Fibroblast of pulmonary artery (primary cell): Measurements from ENCODE around the gene SH3TC1.

ENCODE experiments used
- DNase-seq: peaks from one replicate; pipeline ENCODE4 v3.0.0-alpha.2; 2010; ENCODE audit warnings: low read depth
- H3K4me3 ChIP-seq: replicated peaks from 2 replicates; pipeline ENCODE4 v1.5.1; 2011; ENCODE audit warnings: low read depth, mild to moderate bottlenecking, control low read depth, low read length, moderate library complexity
- TF ChIP-seq, protein P1 (sequence below): IDR thresholded peaks from 2 replicates; pipeline ENCODE4 v1.5.1; 2011; ENCODE audit warnings: mild to moderate bottlenecking, control low read depth, low read length, inconsistent platforms; ENCODE audit errors: missing control alignments

Gene SH3TC1

GRCh38 chr4:8163436-8164193 is 35.5 kb upstream of the SH3TC1 start:
- TF ChIP-seq, protein P1, sequence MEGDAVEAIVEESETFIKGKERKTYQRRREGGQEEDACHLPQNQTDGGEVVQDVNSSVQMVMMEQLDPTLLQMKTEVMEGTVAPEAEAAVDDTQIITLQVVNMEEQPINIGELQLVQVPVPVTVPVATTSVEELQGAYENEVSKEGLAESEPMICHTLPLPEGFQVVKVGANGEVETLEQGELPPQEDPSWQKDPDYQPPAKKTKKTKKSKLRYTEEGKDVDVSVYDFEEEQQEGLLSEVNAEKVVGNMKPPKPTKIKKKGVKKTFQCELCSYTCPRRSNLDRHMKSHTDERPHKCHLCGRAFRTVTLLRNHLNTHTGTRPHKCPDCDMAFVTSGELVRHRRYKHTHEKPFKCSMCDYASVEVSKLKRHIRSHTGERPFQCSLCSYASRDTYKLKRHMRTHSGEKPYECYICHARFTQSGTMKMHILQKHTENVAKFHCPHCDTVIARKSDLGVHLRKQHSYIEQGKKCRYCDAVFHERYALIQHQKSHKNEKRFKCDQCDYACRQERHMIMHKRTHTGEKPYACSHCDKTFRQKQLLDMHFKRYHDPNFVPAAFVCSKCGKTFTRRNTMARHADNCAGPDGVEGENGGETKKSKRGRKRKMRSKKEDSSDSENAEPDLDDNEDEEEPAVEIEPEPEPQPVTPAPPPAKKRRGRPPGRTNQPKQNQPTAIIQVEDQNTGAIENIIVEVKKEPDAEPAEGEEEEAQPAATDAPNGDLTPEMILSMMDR: no peak
- no peak overlapping the region for H3K4me3 ChIP-seq
- DNase-seq: no peak

GRCh38 chr4:8164194-8164565 is 34.9 kb upstream of the SH3TC1 start:
- no peak for DNase-seq
- no peak overlapping the region for H3K4me3 ChIP-seq
- TF ChIP-seq, protein P1: no peak

DNA sequence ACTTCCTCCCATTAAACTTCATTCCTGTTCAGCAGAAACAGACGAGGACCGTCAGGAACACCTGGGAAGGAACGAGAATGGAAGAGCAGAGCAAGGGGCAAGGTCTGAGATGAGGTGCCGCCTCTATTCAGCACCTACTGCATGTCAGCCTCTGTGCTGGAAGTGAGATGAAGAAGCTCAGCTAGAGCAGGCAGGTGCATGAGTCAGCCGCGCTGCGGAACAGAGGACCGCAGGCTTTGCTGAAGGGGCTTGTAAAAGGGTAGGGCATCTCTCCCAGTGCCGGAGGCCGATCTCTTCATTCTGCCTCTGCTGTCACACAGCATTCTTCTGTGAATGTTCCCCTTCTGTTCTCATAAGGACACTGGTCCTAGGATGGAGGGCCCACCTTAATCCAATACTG is 34.4 kb upstream of the SH3TC1 start:
- TF ChIP-seq, protein P1: no peak
- DNase-seq: no peak
- no peak overlapping the region for H3K4me3 ChIP-seq

- H3K4me3 ChIP-seq: no peak overlapping the region
- TF ChIP-seq, protein P1: no peak
- DNase-seq: no peak
Observed at GRCh38 chr4:8165374-8165896, 33.7 kb upstream of the SH3TC1 start.

DNA sequence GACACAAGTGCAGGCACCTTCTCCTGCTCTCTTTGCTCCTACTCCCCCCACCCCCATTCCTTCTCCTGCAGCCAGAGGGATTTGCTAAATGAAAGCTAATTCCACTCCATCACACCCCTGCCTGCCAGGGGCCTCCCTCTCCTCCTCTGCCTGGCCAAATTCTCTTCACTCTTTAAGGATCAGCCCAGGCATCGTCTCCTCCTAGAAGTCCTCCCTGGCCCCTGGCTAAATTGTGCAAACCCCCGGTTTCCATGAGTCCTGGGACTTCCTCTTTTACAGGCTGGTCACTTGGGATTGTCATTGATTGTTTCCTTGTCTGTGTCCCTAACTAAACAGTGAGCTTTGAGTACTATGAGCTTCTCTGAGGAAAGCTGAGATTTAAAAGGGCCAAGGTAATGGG is 31.8 kb upstream of the SH3TC1 start:
- TF ChIP-seq, protein P1: no peak
- no peak for DNase-seq
- H3K4me3 ChIP-seq: no peak overlapping the region

- no peak overlapping the region for H3K4me3 ChIP-seq
- no peak for DNase-seq
- TF ChIP-seq, protein P1: no peak
Observed at GRCh38 chr4:8167815-8168214, 31.3 kb upstream of the SH3TC1 start.

GRCh38 chr4:8168232-8168631 is 30.9 kb upstream of the SH3TC1 start:
- H3K4me3 ChIP-seq: no peak overlapping the region
- DNase-seq: no peak
- TF ChIP-seq, protein P1: peak; percentile 52
